HEK293 (cell line): ENCODE measurements around the gene TAF10.

ENCODE experiments used
- CTCF ChIA-PET: fragments of 350-600 bp; formaldehyde crosslinking; extraction: SDS; loops from one replicate; lab custom pipeline; 2021; ENCODE audit warnings: antibody characterized with exemption; lab: Yijun Ruan, JAX
- POLR2A ChIA-PET: fragments of 300-600 bp; formaldehyde crosslinking; extraction: SDS; loops from one replicate; lab custom pipeline; 2020; ENCODE audit warnings: antibody characterized with exemption, inconsistent platforms; lab: Yijun Ruan, JAX
- H3K27ac ChIP-seq: fragments of 200-500 bp; sonication (Bioruptor generic); 2 replicates; pipeline ENCODE4 v1.5.1; 2014; ENCODE audit warnings: low read depth, low read length, control low read depth, inconsistent platforms; ENCODE audit errors: extremely low read depth
- H3K36me3 ChIP-seq, 2 experiments: fragments of 200-500 bp in 1 of 2; sonication (Bioruptor generic) in 1 of 2; 1 replicate in 1 of 2; 2 replicates in 1 of 2; pipeline ENCODE4 v1.5.1; 2014 to 2017; ENCODE audit warnings: inconsistent platforms in 2 of 2, low read length in 2 of 2; ENCODE audit not compliant: control insufficient read depth in 2 of 2, insufficient read depth in 1 of 2
- H3K4me1 ChIP-seq: fragments of 200-500 bp; sonication (Bioruptor generic); 2 replicates; pipeline ENCODE4 v1.5.1; 2014; ENCODE audit warnings: mild to moderate bottlenecking, low read length, inconsistent platforms; ENCODE audit not compliant: control insufficient read depth, insufficient read depth
- H3K4me3 ChIP-seq: 2 replicates; pipeline ENCODE4 v1.5.1; 2011; ENCODE audit warnings: low read depth, mild to moderate bottlenecking, control low read depth, low read length, moderate library complexity
- H3K9me3 ChIP-seq: fragments of 200-500 bp; sonication (Bioruptor generic); 2 replicates; pipeline ENCODE4 v1.5.1; 2014; ENCODE audit warnings: low read depth, low read length, inconsistent platforms; ENCODE audit not compliant: control insufficient read depth, insufficient read depth
- EGR2 ChIP-seq: fragments of 450-650 bp; formaldehyde crosslinking; IDR thresholded peaks from 2 replicates; pipeline ENCODE4 v1.5.1; 2016; ENCODE audit warnings: low read depth, missing biosample characterization, missing genetic modification characterization
- GLIS2 ChIP-seq: fragments of 450-650 bp; formaldehyde crosslinking; IDR thresholded peaks from 2 replicates; pipeline ENCODE4 v1.5.1; 2016; ENCODE audit warnings: missing biosample characterization, missing genetic modification characterization
- SETDB1 ChIP-seq: IDR thresholded peaks from one replicate; pipeline ENCODE4 v1.6.1; 2017; ENCODE audit warnings: mild to moderate bottlenecking, low read length, moderate library complexity, mixed read lengths; ENCODE audit not compliant: insufficient read length
- SP7 ChIP-seq: fragments of 450-650 bp; formaldehyde crosslinking; IDR thresholded peaks from 2 replicates; pipeline ENCODE4 v1.5.1; 2016; ENCODE audit warnings: missing biosample characterization, missing genetic modification characterization
- ZBTB21 ChIP-seq: fragments of 450-650 bp; formaldehyde crosslinking; IDR thresholded peaks from 2 replicates; pipeline ENCODE4 v1.5.1; 2017; ENCODE audit warnings: missing biosample characterization, missing genetic modification characterization
- ZNF112 ChIP-seq: fragments of 450-650 bp; formaldehyde crosslinking; IDR thresholded peaks from 2 replicates; pipeline ENCODE4 v1.5.0; 2017; ENCODE audit warnings: missing biosample characterization, missing genetic modification characterization
- ZNF121 ChIP-seq: fragments of 450-650 bp; formaldehyde crosslinking; IDR thresholded peaks from 2 replicates; pipeline ENCODE4 v1.5.1; 2016; ENCODE audit warnings: missing biosample characterization, missing genetic modification characterization
- ZNF274 ChIP-seq, 2 experiments: fragments of 200-500 bp in 1 of 2; fragments of 450-650 bp in 1 of 2; sonication (Bioruptor generic) in 1 of 2; formaldehyde crosslinking in 1 of 2; IDR thresholded peaks; 2 replicates each; pipeline versions ENCODE4 v1.5.1 to v1.6.1; 2014 to 2016; ENCODE audit warnings: borderline replicate concordance in 1 of 2, inconsistent platforms in 1 of 2, low read length in 1 of 2, missing biosample characterization in 1 of 2, missing genetic modification characterization in 1 of 2
- ZNF394 ChIP-seq: fragments of 450-650 bp; formaldehyde crosslinking; IDR thresholded peaks from 2 replicates; pipeline ENCODE4 v1.5.1; 2016; ENCODE audit warnings: missing biosample characterization, missing genetic modification characterization, mild to moderate bottlenecking, moderate library complexity, borderline replicate concordance
- ZNF548 ChIP-seq: fragments of 450-650 bp; formaldehyde crosslinking; IDR thresholded peaks from 2 replicates; pipeline ENCODE4 v1.5.1; 2016; ENCODE audit warnings: missing biosample characterization, missing genetic modification characterization
- ZNF558 ChIP-seq: fragments of 450-650 bp; formaldehyde crosslinking; IDR thresholded peaks from 2 replicates; pipeline ENCODE4 v1.5.1; 2016; ENCODE audit warnings: missing biosample characterization, missing genetic modification characterization
- ZNF664 ChIP-seq: fragments of 450-650 bp; formaldehyde crosslinking; IDR thresholded peaks from 2 replicates; pipeline ENCODE4 v1.5.1; 2016; ENCODE audit warnings: missing biosample characterization, missing genetic modification characterization
- ZNF677 ChIP-seq: fragments of 450-650 bp; IDR thresholded peaks from 2 replicates; pipeline ENCODE4 v1.5.0; 2018; ENCODE audit warnings: missing biosample characterization, mild to moderate bottlenecking, missing genetic modification characterization, moderate library complexity
- ZNF707 ChIP-seq: fragments of 450-650 bp; formaldehyde crosslinking; IDR thresholded peaks from 2 replicates; pipeline ENCODE4 v1.5.1; 2016; ENCODE audit warnings: missing biosample characterization, missing genetic modification characterization
- ZNF768 ChIP-seq: fragments of 450-650 bp; formaldehyde crosslinking; IDR thresholded peaks from 2 replicates; pipeline ENCODE4 v1.5.1; 2018; ENCODE audit warnings: missing biosample characterization, mild to moderate bottlenecking, missing genetic modification characterization
- ZNF837 ChIP-seq: fragments of 450-650 bp; formaldehyde crosslinking; IDR thresholded peaks from 2 replicates; pipeline ENCODE4 v1.5.1; 2016; ENCODE audit warnings: missing biosample characterization, missing genetic modification characterization
- TF ChIP-seq, protein P1 (sequence below): fragments of 450-650 bp; formaldehyde crosslinking; IDR thresholded peaks from 2 replicates; pipeline ENCODE4 v1.5.0; 2017; ENCODE audit warnings: missing biosample characterization, missing genetic modification characterization, borderline replicate concordance

TAF10 gene

DNA sequence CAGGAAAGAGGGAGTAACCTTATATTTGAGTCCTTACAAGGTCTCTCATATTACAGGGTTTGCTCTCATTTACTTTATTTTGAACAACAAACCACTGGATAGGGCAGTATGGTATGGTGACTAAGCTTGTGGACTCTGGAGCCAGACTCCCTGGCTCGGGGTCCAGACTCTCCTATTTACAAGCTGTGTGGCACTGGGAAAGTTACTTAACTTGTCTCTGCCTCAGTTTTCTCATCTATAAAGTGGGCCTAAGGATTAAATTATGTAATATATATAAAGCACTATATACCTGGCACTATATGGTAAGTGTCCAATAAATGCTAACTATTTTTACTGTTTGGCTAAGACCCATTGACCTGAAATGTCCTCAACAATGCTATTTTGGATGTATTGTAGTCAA lies 45.3 kb upstream of the TAF10 start:
- ChIA-PET POLR2A (interaction anchor here (1.2 kb wide), 1 partner anchor 26 kb away, joined by 3 read pairs; the partner anchor contains the start of gene MRPL17), CTCF (interaction anchor here (0.9 to 2.7 kb wide), 2 partner anchors 9 to 11 kb away, joined by 3 to 13 read pairs; no protein-coding TSS in a partner anchor)

DNA sequence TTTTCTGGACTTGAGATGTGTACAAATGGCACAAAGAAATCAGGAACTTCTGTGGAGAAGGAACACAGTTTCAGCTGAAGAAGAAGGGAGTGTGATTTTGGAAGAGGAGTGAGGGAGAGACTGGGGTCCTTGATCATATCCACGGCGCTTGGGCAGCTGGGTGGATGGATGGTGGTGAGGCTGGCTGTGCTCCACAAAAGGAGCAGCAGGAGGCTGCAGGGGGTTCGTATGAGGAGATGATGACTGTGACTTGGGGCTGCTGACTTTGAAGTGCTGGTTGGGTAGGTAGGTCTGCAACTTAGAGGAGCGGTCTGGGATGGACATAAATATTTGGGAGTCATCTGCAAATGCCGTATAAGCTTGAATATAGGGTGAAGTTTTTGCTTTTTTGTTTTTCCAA lies 44.9 kb upstream of the TAF10 start:
- no peak overlapping the region for H3K4me3 ChIP-seq
- H3K36me3 ChIP-seq, result no peaks in the 10 kb centered on the region
- H3K4me1 ChIP-seq, result no peaks in the 10 kb centered on the region
- H3K27ac ChIP-seq, result no peak overlapping the region
- no peaks in the 10 kb centered on the region for H3K9me3 ChIP-seq
- CTCF ChIA-PET, result interaction anchor here (0.9 to 2.7 kb wide), 2 partner anchors 9 to 11 kb away, joined by 3 to 13 read pairs; no protein-coding TSS in a partner anchor
- no peak for TF ChIP-seq ZNF121 (tag by site-specific recombination)
- no peak for TF ChIP-seq SETDB1
- no peak for TF ChIP-seq ZNF707
- no peak for TF ChIP-seq ZNF112
- TF ChIP-seq ZNF394, result no peak
- TF ChIP-seq ZNF548 (tag by site-specific recombination), result no peak
- POLR2A ChIA-PET, result interaction anchor here (1.2 kb wide), 1 partner anchor 27 kb away, joined by 3 read pairs; the partner anchor contains the start of gene MRPL17

More for the DNA sequence above, 45.3 kb upstream of the TAF10 start:
- H3K9me3 ChIP-seq, result no peaks in the 10 kb centered on the region
- H3K4me3 ChIP-seq, result no peak overlapping the region
- H3K27ac ChIP-seq, result no peak overlapping the region
- H3K36me3 ChIP-seq, result no peaks in the 10 kb centered on the region
- no peaks in the 10 kb centered on the region for H3K4me1 ChIP-seq
- TF ChIP-seq ZNF677 (tag by site-specific recombination) (no peak), ZNF664 (peak; percentile 79)

DNA sequence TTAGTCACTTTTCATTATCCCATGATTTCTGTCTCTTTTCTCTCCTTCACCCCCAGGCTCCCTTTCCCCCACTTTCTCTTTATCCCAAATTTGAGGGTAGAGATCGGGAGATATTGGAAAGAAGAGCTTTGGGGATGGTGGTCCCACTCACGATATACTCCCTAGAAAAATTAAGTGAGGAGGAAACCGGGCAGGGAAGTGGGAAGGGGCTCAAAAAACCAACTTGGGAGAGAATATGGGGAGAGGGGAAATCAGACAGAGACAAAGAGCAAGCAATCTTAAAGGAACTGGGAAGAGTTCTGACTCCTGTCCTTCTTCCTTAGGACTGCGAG lies 44.5 kb upstream of the TAF10 start:
- POLR2A ChIA-PET, result no interaction called here
- H3K4me3 ChIP-seq, result no peak overlapping the region
- H3K4me1 ChIP-seq, result no peaks in the 10 kb centered on the region
- H3K36me3 ChIP-seq, result no peaks in the 10 kb centered on the region
- no peak for TF ChIP-seq ZNF768 (tag by site-specific recombination)
- no peak for TF ChIP-seq SP7
- no peak for TF ChIP-seq ZNF558 (tag by site-specific recombination)
- no peak for TF ChIP-seq ZBTB21 (tag by site-specific recombination)
- TF ChIP-seq, protein P1, sequence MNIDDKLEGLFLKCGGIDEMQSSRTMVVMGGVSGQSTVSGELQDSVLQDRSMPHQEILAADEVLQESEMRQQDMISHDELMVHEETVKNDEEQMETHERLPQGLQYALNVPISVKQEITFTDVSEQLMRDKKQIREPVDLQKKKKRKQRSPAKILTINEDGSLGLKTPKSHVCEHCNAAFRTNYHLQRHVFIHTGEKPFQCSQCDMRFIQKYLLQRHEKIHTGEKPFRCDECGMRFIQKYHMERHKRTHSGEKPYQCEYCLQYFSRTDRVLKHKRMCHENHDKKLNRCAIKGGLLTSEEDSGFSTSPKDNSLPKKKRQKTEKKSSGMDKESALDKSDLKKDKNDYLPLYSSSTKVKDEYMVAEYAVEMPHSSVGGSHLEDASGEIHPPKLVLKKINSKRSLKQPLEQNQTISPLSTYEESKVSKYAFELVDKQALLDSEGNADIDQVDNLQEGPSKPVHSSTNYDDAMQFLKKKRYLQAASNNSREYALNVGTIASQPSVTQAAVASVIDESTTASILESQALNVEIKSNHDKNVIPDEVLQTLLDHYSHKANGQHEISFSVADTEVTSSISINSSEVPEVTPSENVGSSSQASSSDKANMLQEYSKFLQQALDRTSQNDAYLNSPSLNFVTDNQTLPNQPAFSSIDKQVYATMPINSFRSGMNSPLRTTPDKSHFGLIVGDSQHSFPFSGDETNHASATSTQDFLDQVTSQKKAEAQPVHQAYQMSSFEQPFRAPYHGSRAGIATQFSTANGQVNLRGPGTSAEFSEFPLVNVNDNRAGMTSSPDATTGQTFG (tag by site-specific recombination), result no peak
- no peak for TF ChIP-seq ZNF274 (IDR thresholded peaks at IDR 0.05; ENCODE audit: low read length)
- TF ChIP-seq ZNF274 (tag by site-specific recombination; IDR thresholded peaks at IDR 0.05; ENCODE audit: borderline replicate concordance), result no peak
- no peak for TF ChIP-seq EGR2 (tag by site-specific recombination)
- no peak for TF ChIP-seq ZNF837 (tag by site-specific recombination)
- no peak for TF ChIP-seq GLIS2 (tag by site-specific recombination)
- H3K27ac ChIP-seq, result no peak overlapping the region
- no peaks in the 10 kb centered on the region for H3K9me3 ChIP-seq
- CTCF ChIA-PET, result interaction anchor here (0.6 to 2.7 kb wide), 2 partner anchors 11 to 65 kb away, joined by 7 to 13 read pairs; no protein-coding TSS in a partner anchor
